ENCODE results near the gene MED29.

Gene MED29

DNA sequence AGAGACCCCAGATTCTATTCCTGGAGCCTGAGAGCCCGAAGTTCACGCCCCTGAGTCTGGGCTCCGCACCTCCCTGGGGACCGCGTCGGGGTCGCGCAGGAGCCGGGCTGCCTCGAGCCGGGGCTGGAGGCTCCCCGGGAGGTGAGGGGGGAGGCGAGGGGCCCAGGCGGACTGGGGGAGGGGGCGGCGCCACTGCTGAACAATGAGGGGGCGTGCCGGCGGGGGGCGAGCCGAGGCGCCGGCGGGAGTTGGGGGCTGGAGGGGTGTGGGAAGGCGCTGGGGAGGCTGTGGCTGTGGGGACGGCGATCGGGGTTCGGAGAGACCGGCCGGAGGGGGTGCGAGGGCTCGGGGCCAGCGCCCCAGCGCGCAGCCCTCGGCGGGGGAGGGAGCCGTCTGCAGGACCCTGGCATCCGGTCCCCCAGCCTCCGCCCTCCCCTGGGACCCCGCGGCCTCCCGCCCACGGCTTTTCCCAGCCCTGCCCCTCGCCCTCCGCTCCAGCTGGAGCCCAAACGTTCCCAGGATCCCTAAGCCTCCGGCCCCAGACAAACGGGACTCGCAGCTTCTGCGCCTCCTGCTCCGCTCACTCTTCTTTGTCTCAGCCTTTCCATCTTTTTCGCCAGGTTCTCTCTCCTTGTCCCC lies 22.2 kb downstream of the MED29 start:
- H3K9ac ChIP-seq (ENCODE audit: insufficient read length, low read depth) = peak overlapping the region; percentile 87
- no peaks in the 10 kb centered on the region for H3K9me3 ChIP-seq (ENCODE audit: insufficient read depth, low read length)
- no peaks in the 10 kb centered on the region for H3K27me3 ChIP-seq (ENCODE audit: insufficient read depth, insufficient read length)
- peak overlapping the region; percentile 88 for H3K4me3 ChIP-seq (ENCODE audit: insufficient read length, low read depth)
- TF ChIP-seq SUZ12 (IDR thresholded peaks at IDR 0.05; ENCODE audit: extremely low read depth, insufficient read depth, insufficient read length) (no peak), ZNF274 (IDR thresholded peaks at IDR 0.05; ENCODE audit: low read depth, low read length) (no peak), YY1 (IDR thresholded peaks at IDR 0.05; ENCODE audit: insufficient read depth, insufficient read length) (no peak)
- no peak for DNase-seq (ENCODE audit: low read depth, low spot score)
- peaks cover 40% of the 10 kb centered on the region for H3K36me3 ChIP-seq (ENCODE audit: insufficient read depth, insufficient read length, low read length)
- H3K4me1 ChIP-seq (ENCODE audit: insufficient read depth, insufficient read length) = peaks cover 16% of the 10 kb centered on the region

- DNase-seq (ENCODE audit: low read depth, low spot score) = no peak
- Histone ChIP-seq H3K9me3 (ENCODE audit: insufficient read depth, low read length) (no peaks in the 10 kb centered on the region), H3K4me3 (ENCODE audit: insufficient read length, low read depth) (peak overlapping the region; percentile 88), H3K9ac (ENCODE audit: insufficient read length, low read depth) (peak overlapping the region; percentile 82), H3K36me3 (ENCODE audit: insufficient read depth, insufficient read length, low read length) (peaks cover 42% of the 10 kb centered on the region), H3K27me3 (ENCODE audit: insufficient read depth, insufficient read length) (no peaks in the 10 kb centered on the region), H3K4me1 (ENCODE audit: insufficient read depth, insufficient read length) (peaks cover 14% of the 10 kb centered on the region)
- no peak for TF ChIP-seq ZNF274 (IDR thresholded peaks at IDR 0.05; ENCODE audit: low read depth, low read length)
- no peak for TF ChIP-seq YY1 (IDR thresholded peaks at IDR 0.05; ENCODE audit: insufficient read depth, insufficient read length)
- no peak for TF ChIP-seq SUZ12 (IDR thresholded peaks at IDR 0.05; ENCODE audit: extremely low read depth, insufficient read depth, insufficient read length)
Observed at GRCh38 chr19:39413911-39414608, 22.9 kb downstream of the MED29 start.

- Histone ChIP-seq H3K4me1 (ENCODE audit: insufficient read depth, insufficient read length) (peaks cover 14% of the 10 kb centered on the region), H3K4me3 (ENCODE audit: insufficient read length, low read depth) (peak overlapping the region; percentile 15), H3K36me3 (ENCODE audit: insufficient read depth, insufficient read length, low read length) (peaks cover 49% of the 10 kb centered on the region), H3K9ac (ENCODE audit: insufficient read length, low read depth) (peak overlapping the region; percentile 26), H3K27me3 (ENCODE audit: insufficient read depth, insufficient read length) (no peaks in the 10 kb centered on the region), H3K9me3 (ENCODE audit: insufficient read depth, low read length) (no peaks in the 10 kb centered on the region)
- TF ChIP-seq ZNF274 (IDR thresholded peaks at IDR 0.05; ENCODE audit: low read depth, low read length) = no peak
- no peak for TF ChIP-seq YY1 (IDR thresholded peaks at IDR 0.05; ENCODE audit: insufficient read depth, insufficient read length)
- no peak for TF ChIP-seq SUZ12 (IDR thresholded peaks at IDR 0.05; ENCODE audit: extremely low read depth, insufficient read depth, insufficient read length)
- no peak for DNase-seq (ENCODE audit: low read depth, low spot score)
Observed at GRCh38 chr19:39415111-39416046, 24.2 kb downstream of the MED29 start.

DNA sequence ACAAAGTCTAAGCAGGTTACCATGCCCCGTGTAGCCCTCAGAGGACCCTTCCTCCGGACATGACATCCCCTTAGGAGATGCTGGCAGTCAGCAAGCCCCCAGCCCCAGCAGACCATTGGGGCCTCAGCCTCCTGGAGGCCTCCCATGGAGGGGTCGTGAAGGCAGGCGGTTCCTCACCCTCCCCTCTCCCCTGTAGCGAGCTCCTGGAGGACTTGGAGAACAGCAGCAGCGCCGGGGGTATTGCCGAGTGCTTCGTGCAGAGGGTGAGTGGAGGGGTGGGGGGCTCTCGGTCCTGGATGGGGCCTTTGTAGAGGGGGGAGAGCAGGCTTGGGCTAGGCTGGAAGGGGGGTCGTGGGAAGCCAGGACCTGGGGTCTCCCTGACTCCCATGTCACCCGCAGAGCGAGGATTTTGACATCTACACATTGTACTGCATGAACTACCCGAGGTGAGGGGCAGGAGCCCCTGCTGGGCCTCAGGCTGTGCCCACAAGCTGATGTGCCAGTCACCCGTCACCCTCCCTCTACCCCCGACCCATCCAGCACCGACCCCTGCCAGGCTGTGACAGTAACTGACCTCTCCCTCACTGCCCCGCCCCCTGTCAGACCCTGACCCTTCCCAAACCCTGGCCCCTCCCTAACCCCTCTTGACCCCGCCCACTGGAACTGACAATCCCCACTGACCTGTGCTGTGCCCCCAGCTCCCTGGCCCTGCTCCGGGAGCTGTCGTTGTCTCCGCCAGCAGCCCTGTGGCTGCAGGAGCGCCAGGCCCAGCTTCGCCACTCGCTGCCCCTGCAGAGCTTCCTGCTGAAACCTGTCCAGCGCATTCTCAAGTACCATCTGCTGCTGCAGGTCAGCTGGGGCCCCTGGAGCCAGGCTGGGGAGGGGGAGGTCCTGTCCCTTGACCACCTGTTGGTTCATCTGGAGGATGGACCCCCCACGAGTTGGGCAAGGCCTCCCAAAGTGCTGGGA lies 25.3 kb downstream of the MED29 start:
- TF ChIP-seq YY1 (IDR thresholded peaks at IDR 0.05; ENCODE audit: insufficient read depth, insufficient read length) (no peak), ZNF274 (IDR thresholded peaks at IDR 0.05; ENCODE audit: low read depth, low read length) (no peak), SUZ12 (IDR thresholded peaks at IDR 0.05; ENCODE audit: extremely low read depth, insufficient read depth, insufficient read length) (no peak)
- H3K4me3 ChIP-seq (ENCODE audit: insufficient read length, low read depth) = no peak overlapping the region
- H3K36me3 ChIP-seq (ENCODE audit: insufficient read depth, insufficient read length, low read length) = peaks cover 59% of the 10 kb centered on the region
- no peaks in the 10 kb centered on the region for H3K27me3 ChIP-seq (ENCODE audit: insufficient read depth, insufficient read length)
- no peaks in the 10 kb centered on the region for H3K9me3 ChIP-seq (ENCODE audit: insufficient read depth, low read length)
- peaks cover 9% of the 10 kb centered on the region for H3K4me1 ChIP-seq (ENCODE audit: insufficient read depth, insufficient read length)
- DNase-seq (ENCODE audit: low read depth, low spot score) = no peak
- no peak overlapping the region for H3K9ac ChIP-seq (ENCODE audit: insufficient read length, low read depth)

DNA sequence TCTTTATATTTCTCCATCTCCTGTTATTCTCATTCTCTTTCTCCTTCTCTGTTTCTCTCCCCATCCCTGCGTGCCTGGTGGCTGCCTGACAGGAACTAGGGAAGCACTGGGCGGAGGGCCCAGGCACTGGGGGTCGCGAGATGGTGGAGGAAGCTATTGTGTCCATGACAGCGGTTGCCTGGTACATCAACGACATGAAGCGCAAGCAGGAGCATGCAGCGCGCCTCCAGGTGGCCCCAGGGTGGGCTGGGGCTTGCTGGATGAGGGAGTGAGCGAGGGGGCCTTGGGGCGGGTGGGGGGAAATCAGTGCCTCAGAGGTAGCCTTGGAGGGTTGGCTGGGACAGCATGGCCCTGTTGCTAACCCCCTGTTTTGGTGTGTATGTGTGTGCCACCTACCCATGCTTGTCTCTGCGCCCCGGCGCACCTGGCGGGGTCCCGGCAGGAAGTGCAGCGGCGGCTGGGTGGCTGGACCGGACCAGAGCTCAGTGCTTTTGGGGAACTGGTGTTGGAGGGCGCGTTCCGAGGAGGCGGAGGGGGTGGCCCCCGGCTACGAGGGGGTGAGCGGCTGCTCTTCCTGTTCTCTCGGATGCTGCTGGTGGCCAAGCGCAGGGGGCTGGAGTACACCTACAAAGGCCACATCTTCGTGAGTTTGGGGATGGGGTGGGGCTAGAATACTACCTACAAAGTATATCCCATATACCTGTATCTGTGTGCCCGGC lies 26.4 kb downstream of the MED29 start:
- Histone ChIP-seq H3K36me3 (ENCODE audit: insufficient read depth, insufficient read length, low read length) (peaks cover 67% of the 10 kb centered on the region), H3K4me3 (ENCODE audit: insufficient read length, low read depth) (no peak overlapping the region), H3K9ac (ENCODE audit: insufficient read length, low read depth) (no peak overlapping the region), H3K27me3 (ENCODE audit: insufficient read depth, insufficient read length) (no peaks in the 10 kb centered on the region), H3K9me3 (ENCODE audit: insufficient read depth, low read length) (no peaks in the 10 kb centered on the region), H3K4me1 (ENCODE audit: insufficient read depth, insufficient read length) (peaks cover 9% of the 10 kb centered on the region)
- DNase-seq (ENCODE audit: low read depth, low spot score) = no peak
- no peak for TF ChIP-seq SUZ12 (IDR thresholded peaks at IDR 0.05; ENCODE audit: extremely low read depth, insufficient read depth, insufficient read length)
- TF ChIP-seq ZNF274 (IDR thresholded peaks at IDR 0.05; ENCODE audit: low read depth, low read length) = no peak
- no peak for TF ChIP-seq YY1 (IDR thresholded peaks at IDR 0.05; ENCODE audit: insufficient read depth, insufficient read length)

- Histone ChIP-seq H3K36me3 (ENCODE audit: insufficient read depth, insufficient read length, low read length) (peaks cover 80% of the 10 kb centered on the region), H3K27me3 (ENCODE audit: insufficient read depth, insufficient read length) (no peaks in the 10 kb centered on the region), H3K4me3 (ENCODE audit: insufficient read length, low read depth) (no peak overlapping the region), H3K4me1 (ENCODE audit: insufficient read depth, insufficient read length) (peaks cover 9% of the 10 kb centered on the region), H3K9me3 (ENCODE audit: insufficient read depth, low read length) (no peaks in the 10 kb centered on the region), H3K9ac (ENCODE audit: insufficient read length, low read depth) (no peak overlapping the region)
- TF ChIP-seq SUZ12 (IDR thresholded peaks at IDR 0.05; ENCODE audit: extremely low read depth, insufficient read depth, insufficient read length) (no peak), ZNF274 (IDR thresholded peaks at IDR 0.05; ENCODE audit: low read depth, low read length) (no peak), YY1 (IDR thresholded peaks at IDR 0.05; ENCODE audit: insufficient read depth, insufficient read length) (no peak)
- no peak for DNase-seq (ENCODE audit: low read depth, low spot score)
Observed at GRCh38 chr19:39419003-39419402, 27.8 kb downstream of the MED29 start.
